ENCODE results near the gene QKI.

GRCh38 chr6:163420289-163420614, 5.7 kb downstream of the QKI start:
- TF ChIP-seq EZH2 (optimal IDR thresholded peaks at IDR 0.05; ENCODE audit: low read depth, low read length), result no peak
- no peak for TF ChIP-seq CTCF (IDR thresholded peaks at IDR 0.05; ENCODE audit: low read length)

All from MM.1S (cell line).